Measurements from ENCODE around the gene KRTAP10-1.

Gene KRTAP10-1

DNA sequence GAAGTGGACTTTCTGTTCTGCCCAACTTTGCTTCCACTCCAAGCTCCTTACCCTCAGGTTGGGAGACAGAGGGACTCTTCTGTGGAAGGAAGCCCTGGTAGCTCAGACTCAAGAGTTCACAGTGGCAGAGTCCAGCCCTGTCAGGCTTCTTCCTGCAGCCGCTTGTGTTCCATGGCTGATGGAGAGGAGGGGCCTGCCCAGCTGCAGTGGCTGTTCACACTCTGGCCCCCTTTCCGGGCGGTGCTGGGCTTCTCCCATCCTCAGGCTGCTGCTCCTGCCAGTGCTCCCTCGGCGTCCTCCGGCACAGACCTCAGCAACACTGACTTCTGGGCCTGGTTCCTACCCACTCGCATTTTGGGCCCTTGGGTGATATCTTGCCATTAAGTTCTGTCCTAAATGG, 4.0 kb downstream of the KRTAP10-1 start:
- H3K27ac ChIP-seq (ENCODE audit: insufficient read depth in 1 of 2, low read depth in 1 of 2, low read length in 2 of 2, poor library complexity in 1 of 2, severe bottlenecking in 2 of 2), result no peak overlapping the region
- no peaks in the 10 kb centered on the region for H3K9me3 ChIP-seq (ENCODE audit: control extremely low read depth in 1 of 5, control insufficient read depth in 4 of 5, insufficient read depth in 2 of 5, low read depth in 1 of 5, low read length in 4 of 5)
- H3K27me3 ChIP-seq (replicated peaks in 2 of 5; ENCODE audit: control insufficient read depth in 4 of 5, insufficient read depth in 5 of 5, low read length in 4 of 5), result peaks cover 0 to 9% (median 0%) of the 10 kb centered on the region in 5 experiments
- DNase-seq, result no peak
- H3K36me3 ChIP-seq (ENCODE audit: control insufficient read depth in 4 of 4, insufficient read depth in 4 of 4, low read length in 3 of 4), result no peaks in the 10 kb centered on the region
- WGBS (ENCODE audit: insufficient coverage), result 94% methylated on average over 7 of the region's 7 CpGs
- ChIA-PET CTCF (no interaction called here), POLR2A (interaction anchor here (0.6 kb wide), 1 partner anchor 256 kb away, joined by 3 read pairs; no protein-coding TSS in a partner anchor)
- H3K4me3 ChIP-seq (ENCODE audit: control insufficient read depth in 1 of 7, extremely low read depth in 1 of 7, insufficient read depth in 4 of 7, low read depth in 2 of 7, low read length in 6 of 7), result no peak overlapping the region
- H3K4me1 ChIP-seq (ENCODE audit: control extremely low read depth in 1 of 4, control insufficient read depth in 4 of 4, insufficient read depth in 4 of 4, low read length in 3 of 4), result no peaks in the 10 kb centered on the region

DNA sequence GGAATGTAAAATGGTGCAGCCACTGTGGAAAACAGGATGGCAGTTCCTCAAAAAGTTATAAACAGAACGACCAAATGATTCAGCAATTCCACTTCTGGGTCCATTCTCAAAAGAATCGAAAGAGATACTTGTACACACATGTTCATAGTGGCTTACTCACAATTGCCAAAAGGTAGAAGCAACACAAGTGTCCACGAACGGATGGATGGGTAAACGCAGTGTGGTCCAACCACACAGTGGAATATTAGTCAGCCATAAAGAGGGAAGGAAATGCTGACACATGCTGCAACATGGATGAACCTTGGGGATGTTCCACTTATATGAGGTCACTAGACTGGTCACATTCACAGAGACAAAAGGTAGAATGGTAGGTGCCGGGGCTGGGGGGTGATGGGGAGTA, 5.3 kb downstream of the KRTAP10-1 start:
- 93% methylated on average over 6 of the region's 6 CpGs for WGBS (ENCODE audit: insufficient coverage)
- Histone ChIP-seq H3K4me1 (ENCODE audit: control extremely low read depth in 1 of 4, control insufficient read depth in 4 of 4, insufficient read depth in 4 of 4, low read length in 3 of 4) (no peaks in the 10 kb centered on the region), H3K27ac (ENCODE audit: insufficient read depth in 1 of 2, low read depth in 1 of 2, low read length in 2 of 2, poor library complexity in 1 of 2, severe bottlenecking in 2 of 2) (no peak overlapping the region), H3K27me3 (replicated peaks in 2 of 5; ENCODE audit: control insufficient read depth in 4 of 5, insufficient read depth in 5 of 5, low read length in 4 of 5) (peaks cover 0 to 8% (median 0%) of the 10 kb centered on the region in 5 experiments), H3K36me3 (ENCODE audit: control insufficient read depth in 4 of 4, insufficient read depth in 4 of 4, low read length in 3 of 4) (no peaks in the 10 kb centered on the region), H3K9me3 (ENCODE audit: control extremely low read depth in 1 of 5, control insufficient read depth in 4 of 5, insufficient read depth in 2 of 5, low read depth in 1 of 5, low read length in 4 of 5) (no peaks in the 10 kb centered on the region), H3K4me3 (ENCODE audit: control insufficient read depth in 1 of 7, extremely low read depth in 1 of 7, insufficient read depth in 4 of 7, low read depth in 2 of 7, low read length in 6 of 7) (no peak overlapping the region)
- POLR2A ChIA-PET, result no interaction called here
- CTCF ChIA-PET, result no interaction called here
- no peak for DNase-seq

DNA sequence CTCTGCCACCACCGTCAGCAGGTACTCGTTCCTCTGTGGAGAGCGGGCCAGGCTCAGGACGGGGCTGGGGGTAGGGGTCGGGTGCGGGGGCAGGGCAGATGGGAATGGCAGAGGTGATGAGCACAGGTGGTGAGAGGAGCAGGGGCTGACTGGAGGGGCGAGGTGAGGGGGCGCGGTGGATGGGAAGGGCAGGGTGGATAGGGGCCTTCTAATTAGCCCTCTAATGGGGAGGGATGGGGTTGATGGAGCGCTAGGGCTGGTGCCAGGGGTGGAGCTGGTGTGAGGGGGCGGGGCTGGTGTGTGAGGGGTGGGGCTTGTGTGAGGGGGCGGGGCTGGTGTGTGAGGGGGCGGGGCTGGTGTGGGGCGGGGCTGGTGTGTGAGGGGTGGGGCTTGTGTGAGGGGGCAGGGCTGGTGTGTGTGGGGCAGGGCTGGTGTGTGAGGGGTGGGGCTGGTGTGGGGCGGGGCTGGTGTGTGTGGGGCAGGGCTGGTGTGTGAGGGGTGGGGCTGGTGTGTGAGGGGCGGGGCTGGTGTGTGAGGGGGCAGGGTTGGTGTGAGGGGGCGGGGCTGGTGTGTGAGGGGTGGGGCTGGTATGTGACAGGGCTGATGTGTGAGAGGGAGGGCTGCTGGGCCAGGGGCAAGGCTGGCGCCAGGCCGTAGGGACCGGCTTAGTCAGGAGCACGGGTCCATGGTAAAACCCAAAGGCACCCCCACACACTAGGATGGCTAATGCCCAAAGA, 5.9 kb downstream of the KRTAP10-1 start:
- 92% methylated on average over 9 of the region's 21 CpGs for WGBS (ENCODE audit: insufficient coverage)
- DNase-seq, result no peak
- H3K27ac ChIP-seq (ENCODE audit: insufficient read depth in 1 of 2, low read depth in 1 of 2, low read length in 2 of 2, poor library complexity in 1 of 2, severe bottlenecking in 2 of 2), result no peak overlapping the region
- no peaks in the 10 kb centered on the region for H3K4me1 ChIP-seq (ENCODE audit: control extremely low read depth in 1 of 4, control insufficient read depth in 4 of 4, insufficient read depth in 4 of 4, low read length in 3 of 4)
- POLR2A ChIA-PET, result no interaction called here
- H3K4me3 ChIP-seq (ENCODE audit: control insufficient read depth in 1 of 7, extremely low read depth in 1 of 7, insufficient read depth in 4 of 7, low read depth in 2 of 7, low read length in 6 of 7), result no peak overlapping the region
- H3K9me3 ChIP-seq (ENCODE audit: control extremely low read depth in 1 of 5, control insufficient read depth in 4 of 5, insufficient read depth in 2 of 5, low read depth in 1 of 5, low read length in 4 of 5), result no peaks in the 10 kb centered on the region
- CTCF ChIA-PET, result no interaction called here
- no peaks in the 10 kb centered on the region for H3K36me3 ChIP-seq (ENCODE audit: control insufficient read depth in 4 of 4, insufficient read depth in 4 of 4, low read length in 3 of 4)
- peaks cover 0 to 8% (median 0%) of the 10 kb centered on the region in 5 experiments for H3K27me3 ChIP-seq (replicated peaks in 2 of 5; ENCODE audit: control insufficient read depth in 4 of 5, insufficient read depth in 5 of 5, low read length in 4 of 5)

DNA sequence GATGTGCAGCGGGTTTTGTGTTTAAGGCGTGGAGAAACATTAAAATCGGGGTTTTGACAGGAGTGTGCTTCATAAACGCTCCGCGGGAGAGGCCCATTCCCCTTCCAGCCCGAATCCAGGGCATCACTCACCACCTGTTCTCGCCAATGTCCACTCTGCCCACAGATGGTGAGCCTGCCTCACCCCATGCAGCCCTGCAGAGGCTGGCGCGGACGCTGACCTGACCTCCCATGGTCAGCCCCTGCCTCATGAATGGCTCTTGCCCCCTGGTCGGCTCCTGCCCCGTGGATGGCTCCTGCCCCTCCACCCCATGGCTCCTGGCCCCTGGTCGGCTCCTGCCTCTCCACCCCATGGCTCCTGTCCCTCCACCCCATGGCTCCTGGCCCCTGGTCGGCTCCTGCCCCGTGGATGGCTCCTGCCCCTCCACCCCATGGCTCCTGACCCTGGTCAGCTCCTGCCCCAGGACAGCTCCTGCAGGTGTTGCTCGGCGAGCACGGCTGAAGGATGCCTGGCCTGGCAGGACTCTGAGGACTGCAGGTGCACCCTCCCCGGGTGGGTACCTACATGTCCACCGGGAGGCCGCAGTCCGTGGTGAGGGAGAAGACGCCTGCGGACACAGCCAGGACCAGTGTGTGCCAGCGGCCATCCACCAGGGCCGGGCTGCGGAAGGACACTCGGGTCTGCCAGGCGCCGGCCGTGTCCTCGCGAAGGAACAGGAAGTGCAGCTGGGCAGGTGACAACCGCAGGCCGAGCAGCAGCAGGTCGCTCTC, 6.7 kb downstream of the KRTAP10-1 start:
- no peak overlapping the region for H3K27ac ChIP-seq (ENCODE audit: insufficient read depth in 1 of 2, low read depth in 1 of 2, low read length in 2 of 2, poor library complexity in 1 of 2, severe bottlenecking in 2 of 2)
- WGBS (ENCODE audit: insufficient coverage), result 97% methylated on average over 36 of the region's 37 CpGs
- no peaks in the 10 kb centered on the region for H3K9me3 ChIP-seq (ENCODE audit: control extremely low read depth in 1 of 5, control insufficient read depth in 4 of 5, insufficient read depth in 2 of 5, low read depth in 1 of 5, low read length in 4 of 5)
- peaks cover 0 to 8% (median 0%) of the 10 kb centered on the region in 5 experiments for H3K27me3 ChIP-seq (replicated peaks in 2 of 5; ENCODE audit: control insufficient read depth in 4 of 5, insufficient read depth in 5 of 5, low read length in 4 of 5)
- H3K4me1 ChIP-seq (ENCODE audit: control extremely low read depth in 1 of 4, control insufficient read depth in 4 of 4, insufficient read depth in 4 of 4, low read length in 3 of 4), result no peaks in the 10 kb centered on the region
- ChIA-PET POLR2A (no interaction called here), CTCF (no interaction called here)
- DNase-seq, result no peak
- H3K4me3 ChIP-seq (ENCODE audit: control insufficient read depth in 1 of 7, extremely low read depth in 1 of 7, insufficient read depth in 4 of 7, low read depth in 2 of 7, low read length in 6 of 7), result no peak overlapping the region
- no peaks in the 10 kb centered on the region for H3K36me3 ChIP-seq (ENCODE audit: control insufficient read depth in 4 of 4, insufficient read depth in 4 of 4, low read length in 3 of 4)

DNA sequence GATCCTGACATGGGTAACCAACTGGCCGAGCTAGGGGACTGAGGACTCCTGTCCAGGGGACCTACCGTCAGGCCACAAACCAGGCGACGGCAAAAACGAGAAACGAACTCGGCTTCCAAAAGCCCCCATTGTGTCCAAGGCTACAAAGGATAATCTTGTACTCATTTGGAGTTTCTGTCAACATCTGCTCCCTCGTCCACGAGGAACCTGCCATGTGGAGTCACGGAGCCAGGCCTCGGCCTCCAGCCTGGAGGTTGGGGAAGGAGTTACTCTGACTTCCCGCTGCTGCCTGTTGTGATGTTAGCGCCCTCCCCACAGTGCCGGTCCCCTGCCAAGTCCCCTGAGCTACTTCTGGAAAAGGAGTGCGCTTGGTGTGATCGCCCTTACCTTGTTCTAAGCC, 7.3 kb downstream of the KRTAP10-1 start:
- Histone ChIP-seq H3K9me3 (ENCODE audit: control extremely low read depth in 1 of 5, control insufficient read depth in 4 of 5, insufficient read depth in 2 of 5, low read depth in 1 of 5, low read length in 4 of 5) (no peaks in the 10 kb centered on the region), H3K4me3 (ENCODE audit: control insufficient read depth in 1 of 7, extremely low read depth in 1 of 7, insufficient read depth in 4 of 7, low read depth in 2 of 7, low read length in 6 of 7) (no peak overlapping the region), H3K27ac (ENCODE audit: insufficient read depth in 1 of 2, low read depth in 1 of 2, low read length in 2 of 2, poor library complexity in 1 of 2, severe bottlenecking in 2 of 2) (no peak overlapping the region), H3K27me3 (replicated peaks in 2 of 5; ENCODE audit: control insufficient read depth in 4 of 5, insufficient read depth in 5 of 5, low read length in 4 of 5) (peaks cover 0 to 8% (median 0%) of the 10 kb centered on the region in 5 experiments), H3K4me1 (ENCODE audit: control extremely low read depth in 1 of 4, control insufficient read depth in 4 of 4, insufficient read depth in 4 of 4, low read length in 3 of 4) (no peaks in the 10 kb centered on the region), H3K36me3 (ENCODE audit: control insufficient read depth in 4 of 4, insufficient read depth in 4 of 4, low read length in 3 of 4) (no peaks in the 10 kb centered on the region)
- WGBS (ENCODE audit: insufficient coverage), result over 99% methylated on average over 16 of the region's 16 CpGs
- DNase-seq, result no peak
- CTCF ChIA-PET, result no interaction called here
- POLR2A ChIA-PET, result no interaction called here

DNA sequence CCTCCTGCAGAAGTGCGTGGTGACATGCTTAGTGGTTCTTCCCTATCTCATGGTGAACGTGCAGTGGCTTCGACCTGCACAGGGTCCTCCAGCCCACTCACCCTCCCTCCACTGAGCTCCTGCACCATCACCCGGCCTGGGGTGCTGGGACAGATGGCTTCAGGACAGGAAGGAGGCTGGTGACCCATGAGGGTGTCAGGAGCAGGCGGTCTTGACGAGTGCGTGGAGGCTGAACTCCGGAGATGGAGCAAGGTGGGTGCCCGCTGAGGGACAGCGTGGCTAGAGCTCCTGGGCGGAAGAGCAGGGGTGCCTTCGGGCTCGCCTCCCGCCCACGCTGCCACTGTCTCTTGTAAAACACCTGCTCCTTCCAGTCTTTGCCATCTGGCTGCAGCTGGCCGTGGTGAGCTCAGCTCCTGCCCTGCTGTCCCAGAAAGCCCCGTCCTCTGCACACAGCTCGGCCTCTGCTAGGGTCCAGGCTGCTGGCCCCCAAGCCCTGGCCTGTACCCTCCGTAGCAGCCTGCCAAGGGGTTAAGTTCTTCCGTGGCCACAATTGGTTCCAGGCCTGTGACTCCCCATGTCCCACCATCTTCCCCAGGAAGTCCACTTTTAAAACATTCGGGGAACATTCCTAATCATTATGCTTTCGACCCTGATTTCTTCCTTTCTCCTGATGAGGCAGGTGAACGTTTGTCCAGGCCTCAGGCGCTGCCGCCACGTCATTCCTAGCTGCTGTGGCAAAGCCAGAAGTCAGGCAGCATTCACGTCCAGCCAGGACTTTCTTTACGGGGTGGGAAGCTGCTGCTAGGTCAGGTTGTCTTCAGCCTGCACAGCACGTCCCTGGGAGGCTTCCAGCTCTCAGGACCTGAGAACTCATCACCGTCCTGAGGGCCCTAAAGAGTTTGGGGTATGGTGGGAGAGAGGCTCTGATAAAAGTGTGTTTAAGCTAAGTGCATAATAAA, 8.1 kb downstream of the KRTAP10-1 start:
- POLR2A ChIA-PET, result no interaction called here
- CTCF ChIA-PET, result no interaction called here

More for the DNA sequence above, 8.1 kb downstream of the KRTAP10-1 start:
- Histone ChIP-seq H3K9me3 (ENCODE audit: control extremely low read depth in 1 of 5, control insufficient read depth in 4 of 5, insufficient read depth in 2 of 5, low read depth in 1 of 5, low read length in 4 of 5) (no peaks in the 10 kb centered on the region), H3K4me1 (ENCODE audit: control extremely low read depth in 1 of 4, control insufficient read depth in 4 of 4, insufficient read depth in 4 of 4, low read length in 3 of 4) (no peaks in the 10 kb centered on the region), H3K36me3 (ENCODE audit: control insufficient read depth in 4 of 4, insufficient read depth in 4 of 4, low read length in 3 of 4) (no peaks in the 10 kb centered on the region), H3K27me3 (replicated peaks in 2 of 5; ENCODE audit: control insufficient read depth in 4 of 5, insufficient read depth in 5 of 5, low read length in 4 of 5) (peaks cover 0 to 8% (median 0%) of the 10 kb centered on the region in 5 experiments), H3K27ac (ENCODE audit: insufficient read depth in 1 of 2, low read depth in 1 of 2, low read length in 2 of 2, poor library complexity in 1 of 2, severe bottlenecking in 2 of 2) (no peak overlapping the region), H3K4me3 (ENCODE audit: control insufficient read depth in 1 of 7, extremely low read depth in 1 of 7, insufficient read depth in 4 of 7, low read depth in 2 of 7, low read length in 6 of 7) (no peak overlapping the region)
- DNase-seq, result no peak
- WGBS (ENCODE audit: insufficient coverage), result 88% methylated on average over 29 of the region's 30 CpGs
